ENCODE measurements around the gene HEPHL1.

Gene HEPHL1

DNA sequence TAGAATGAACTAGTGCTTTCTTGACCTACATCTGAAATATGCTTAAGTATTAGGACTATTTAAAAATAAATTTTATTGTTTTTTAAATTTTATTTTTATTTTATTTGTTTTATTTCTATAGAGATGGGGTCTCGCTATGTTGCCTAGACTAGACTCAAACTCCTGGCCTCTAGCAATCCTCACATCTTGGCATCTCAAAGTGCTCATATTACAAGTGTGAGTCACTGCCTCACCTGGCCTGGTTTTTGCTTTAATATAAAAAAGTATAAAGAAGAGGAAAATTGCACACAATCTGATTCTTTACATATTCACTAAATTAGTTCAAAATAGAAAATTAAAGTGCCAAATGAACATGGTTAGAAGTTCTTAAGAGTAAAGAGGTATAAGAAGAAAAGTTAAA, 37.5 kb downstream of the HEPHL1 start:
- DNase-seq (ENCODE audit: low read depth, low spot score): no peak
- Histone ChIP-seq H3K27me3 (ENCODE audit: insufficient read depth, insufficient read length) (no peaks in the 10 kb centered on the region), H3K4me1 (ENCODE audit: insufficient read depth, insufficient read length) (no peaks in the 10 kb centered on the region), H3K9ac (ENCODE audit: insufficient read length, low read depth) (no peak overlapping the region), H3K36me3 (ENCODE audit: insufficient read depth, insufficient read length, low read length) (no peaks in the 10 kb centered on the region), H3K4me3 (ENCODE audit: insufficient read length, low read depth) (no peak overlapping the region), H3K9me3 (ENCODE audit: insufficient read depth, low read length) (no peaks in the 10 kb centered on the region)
- TF ChIP-seq ZNF274 (IDR thresholded peaks at IDR 0.05; ENCODE audit: low read depth, low read length): no peak

DNA sequence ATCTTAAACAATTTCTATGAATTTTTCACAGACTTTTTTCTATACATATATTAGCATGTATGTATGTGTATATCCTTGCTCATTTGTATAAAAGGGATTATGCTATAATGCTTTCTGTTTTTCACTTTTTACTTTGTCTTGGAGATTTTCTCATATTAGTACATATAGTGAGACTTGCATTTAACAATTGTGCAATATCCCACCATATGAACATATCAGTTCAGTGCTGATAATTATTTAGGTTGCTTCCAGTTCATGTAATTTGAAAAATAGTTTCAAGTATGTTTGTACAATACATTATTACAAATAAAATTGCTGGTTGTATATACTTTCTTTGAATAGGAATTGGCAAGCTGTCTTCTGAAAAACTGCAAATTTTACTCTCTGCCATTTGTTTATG, 37.9 kb downstream of the HEPHL1 start:
- Histone ChIP-seq H3K9me3 (ENCODE audit: insufficient read depth, low read length) (no peaks in the 10 kb centered on the region), H3K9ac (ENCODE audit: insufficient read length, low read depth) (no peak overlapping the region), H3K27me3 (ENCODE audit: insufficient read depth, insufficient read length) (no peaks in the 10 kb centered on the region), H3K36me3 (ENCODE audit: insufficient read depth, insufficient read length, low read length) (no peaks in the 10 kb centered on the region), H3K4me1 (ENCODE audit: insufficient read depth, insufficient read length) (no peaks in the 10 kb centered on the region), H3K4me3 (ENCODE audit: insufficient read length, low read depth) (no peak overlapping the region)
- TF ChIP-seq YY1 (IDR thresholded peaks at IDR 0.05; ENCODE audit: insufficient read depth, insufficient read length) (no peak), SUZ12 (IDR thresholded peaks at IDR 0.05; ENCODE audit: extremely low read depth, insufficient read depth, insufficient read length) (no peak), ZNF274 (IDR thresholded peaks at IDR 0.05; ENCODE audit: low read depth, low read length) (no peak)
- DNase-seq (ENCODE audit: low read depth, low spot score): no peak

DNA sequence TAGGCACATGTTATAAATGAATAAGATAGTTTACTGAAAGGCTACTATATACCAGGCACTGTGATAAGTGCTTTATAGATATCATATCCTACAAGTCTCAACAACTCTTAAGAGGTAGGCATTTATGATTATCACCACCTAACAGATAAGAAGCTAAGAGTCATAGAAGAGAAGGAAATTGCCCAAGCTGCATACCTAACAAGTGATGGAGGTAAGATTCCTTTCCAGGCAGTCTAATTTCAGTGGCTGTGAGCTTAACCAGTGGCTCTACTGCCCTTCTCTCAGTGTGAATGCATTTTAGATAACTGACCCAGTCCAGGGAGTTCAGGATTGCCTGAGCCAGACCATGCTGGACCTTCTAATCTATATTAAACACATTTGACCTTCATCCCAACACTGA, 39.2 kb downstream of the HEPHL1 start:
- Histone ChIP-seq H3K9me3 (ENCODE audit: insufficient read depth, low read length) (no peaks in the 10 kb centered on the region), H3K9ac (ENCODE audit: insufficient read length, low read depth) (no peak overlapping the region), H3K4me3 (ENCODE audit: insufficient read length, low read depth) (no peak overlapping the region), H3K4me1 (ENCODE audit: insufficient read depth, insufficient read length) (no peaks in the 10 kb centered on the region), H3K36me3 (ENCODE audit: insufficient read depth, insufficient read length, low read length) (no peaks in the 10 kb centered on the region), H3K27me3 (ENCODE audit: insufficient read depth, insufficient read length) (no peaks in the 10 kb centered on the region)
- no peak for TF ChIP-seq SUZ12 (IDR thresholded peaks at IDR 0.05; ENCODE audit: extremely low read depth, insufficient read depth, insufficient read length)
- no peak for TF ChIP-seq ZNF274 (IDR thresholded peaks at IDR 0.05; ENCODE audit: low read depth, low read length)
- no peak for TF ChIP-seq YY1 (IDR thresholded peaks at IDR 0.05; ENCODE audit: insufficient read depth, insufficient read length)
- DNase-seq (ENCODE audit: low read depth, low spot score): no peak

DNA sequence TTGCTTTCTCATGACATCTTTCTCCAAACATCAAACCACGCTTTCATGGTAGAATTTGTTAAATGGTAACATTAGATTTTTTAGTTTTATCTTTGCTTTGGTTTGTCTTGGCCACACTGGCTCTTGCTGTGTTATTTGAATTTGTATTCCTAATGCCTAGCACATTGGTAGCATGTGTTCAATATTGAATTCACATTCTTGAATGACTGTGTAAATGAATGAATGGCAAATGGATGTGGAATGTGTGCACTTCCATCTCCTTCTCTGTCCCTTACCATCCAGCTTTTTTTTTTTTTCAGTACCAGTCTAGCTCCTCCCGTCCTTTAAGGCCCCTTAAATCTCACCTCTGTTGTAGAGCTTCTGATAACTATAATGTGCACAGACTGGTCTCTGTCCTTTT, 41.2 kb downstream of the HEPHL1 start:
- Histone ChIP-seq H3K9me3 (ENCODE audit: insufficient read depth, low read length) (no peaks in the 10 kb centered on the region), H3K36me3 (ENCODE audit: insufficient read depth, insufficient read length, low read length) (no peaks in the 10 kb centered on the region), H3K4me1 (ENCODE audit: insufficient read depth, insufficient read length) (no peaks in the 10 kb centered on the region), H3K27me3 (ENCODE audit: insufficient read depth, insufficient read length) (no peaks in the 10 kb centered on the region), H3K9ac (ENCODE audit: insufficient read length, low read depth) (no peak overlapping the region), H3K4me3 (ENCODE audit: insufficient read length, low read depth) (no peak overlapping the region)
- TF ChIP-seq ZNF274 (IDR thresholded peaks at IDR 0.05; ENCODE audit: low read depth, low read length) (no peak), YY1 (IDR thresholded peaks at IDR 0.05; ENCODE audit: insufficient read depth, insufficient read length) (no peak), SUZ12 (IDR thresholded peaks at IDR 0.05; ENCODE audit: extremely low read depth, insufficient read depth, insufficient read length) (no peak)
- DNase-seq (ENCODE audit: low read depth, low spot score): no peak

DNA sequence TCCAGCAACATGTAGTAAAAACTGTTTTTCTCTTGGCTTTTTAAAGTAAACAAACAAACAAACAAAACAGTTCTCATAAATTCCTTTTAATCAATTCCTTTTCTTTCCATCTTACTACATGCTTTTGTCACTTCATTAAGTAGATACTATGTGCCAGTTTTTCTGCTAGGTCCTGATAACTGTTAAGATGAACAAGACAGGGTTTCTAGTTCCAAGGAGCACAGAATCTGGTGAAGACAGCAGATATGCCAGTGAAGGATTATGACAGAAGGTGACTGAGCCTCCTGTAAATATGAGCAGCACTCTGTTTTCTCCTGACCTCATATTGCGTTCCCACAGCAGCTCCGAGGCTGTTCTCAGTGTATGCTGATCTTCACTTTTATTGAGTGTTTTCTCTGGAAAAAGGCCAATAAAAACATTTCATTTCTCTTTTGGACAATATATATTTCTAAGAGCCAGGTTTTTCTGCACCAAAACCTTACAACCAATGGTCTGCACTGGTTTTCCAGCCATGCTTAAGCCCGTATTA, 45.8 kb downstream of the HEPHL1 start:
- TF ChIP-seq YY1 (IDR thresholded peaks at IDR 0.05; ENCODE audit: insufficient read depth, insufficient read length) (no peak), ZNF274 (IDR thresholded peaks at IDR 0.05; ENCODE audit: low read depth, low read length) (no peak), SUZ12 (IDR thresholded peaks at IDR 0.05; ENCODE audit: extremely low read depth, insufficient read depth, insufficient read length) (no peak)
- no peak overlapping the region for H3K9ac ChIP-seq (ENCODE audit: insufficient read length, low read depth)
- no peak overlapping the region for H3K4me3 ChIP-seq (ENCODE audit: insufficient read length, low read depth)
- no peak for DNase-seq (ENCODE audit: low read depth, low spot score)
- no peaks in the 10 kb centered on the region for H3K9me3 ChIP-seq (ENCODE audit: insufficient read depth, low read length)
- H3K4me1 ChIP-seq (ENCODE audit: insufficient read depth, insufficient read length): no peaks in the 10 kb centered on the region
- no peaks in the 10 kb centered on the region for H3K27me3 ChIP-seq (ENCODE audit: insufficient read depth, insufficient read length)
- H3K36me3 ChIP-seq (ENCODE audit: insufficient read depth, insufficient read length, low read length): no peaks in the 10 kb centered on the region

DNA sequence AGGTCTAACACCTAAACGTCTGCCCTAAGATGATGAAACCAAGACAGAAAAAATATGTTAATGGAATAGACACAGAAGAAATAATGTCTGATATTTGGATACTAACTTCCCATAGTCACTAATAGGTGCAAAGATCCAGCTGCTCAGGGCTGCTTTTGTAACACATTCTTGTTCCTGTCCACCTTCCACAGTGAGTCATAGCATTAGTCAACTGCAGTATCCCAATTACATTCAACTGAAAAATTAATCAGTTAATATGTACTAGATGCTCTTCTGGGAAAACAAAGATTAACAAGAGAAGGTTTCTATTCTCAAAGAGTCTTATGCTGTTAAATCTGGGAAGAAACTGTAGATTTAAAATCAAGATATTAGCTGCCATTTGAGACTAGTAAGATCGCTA, 47.6 kb downstream of the HEPHL1 start:
- Histone ChIP-seq H3K4me1 (ENCODE audit: insufficient read depth, insufficient read length) (no peaks in the 10 kb centered on the region), H3K27me3 (ENCODE audit: insufficient read depth, insufficient read length) (no peaks in the 10 kb centered on the region), H3K4me3 (ENCODE audit: insufficient read length, low read depth) (no peak overlapping the region), H3K9ac (ENCODE audit: insufficient read length, low read depth) (no peak overlapping the region), H3K9me3 (ENCODE audit: insufficient read depth, low read length) (no peaks in the 10 kb centered on the region), H3K36me3 (ENCODE audit: insufficient read depth, insufficient read length, low read length) (no peaks in the 10 kb centered on the region)
- DNase-seq (ENCODE audit: low read depth, low spot score): no peak
- no peak for TF ChIP-seq ZNF274 (IDR thresholded peaks at IDR 0.05; ENCODE audit: low read depth, low read length)
- TF ChIP-seq SUZ12 (IDR thresholded peaks at IDR 0.05; ENCODE audit: extremely low read depth, insufficient read depth, insufficient read length): no peak
- no peak for TF ChIP-seq YY1 (IDR thresholded peaks at IDR 0.05; ENCODE audit: insufficient read depth, insufficient read length)

DNA sequence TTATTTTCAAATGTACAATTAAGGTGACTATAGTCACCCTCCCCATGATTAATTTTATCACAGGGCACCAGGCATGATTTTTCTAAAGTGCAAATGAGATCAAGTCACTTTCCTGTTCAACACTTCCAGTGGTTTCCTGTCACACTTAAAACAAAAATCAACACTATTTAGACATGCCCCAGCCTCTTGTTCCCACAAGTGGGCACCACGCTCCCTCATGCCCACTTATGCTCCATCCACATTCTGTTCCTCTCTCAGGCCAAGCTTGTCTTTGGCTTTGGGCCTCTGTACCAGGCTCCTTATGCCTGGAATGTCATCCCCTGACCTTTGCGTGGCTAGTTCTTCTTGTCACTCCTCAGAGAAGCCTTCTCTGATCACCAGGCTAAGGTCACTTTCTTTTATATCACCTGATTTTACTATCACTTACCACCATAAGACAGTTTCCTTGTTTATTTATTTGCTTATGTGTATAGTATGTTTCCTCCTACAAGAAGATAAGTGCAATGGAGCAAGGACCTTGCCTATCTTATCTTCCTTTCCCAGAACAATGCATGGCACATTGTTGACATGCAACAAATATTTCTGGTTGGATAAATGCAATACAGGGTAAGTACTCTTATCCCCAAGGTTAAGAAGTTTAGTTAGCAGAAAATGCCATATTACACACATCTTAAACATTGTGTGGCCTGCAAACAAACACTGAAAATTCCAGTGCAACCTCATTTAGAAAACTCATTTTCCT, 56.6 kb downstream of the HEPHL1 start:
- Histone ChIP-seq H3K9me3 (ENCODE audit: insufficient read depth, low read length) (no peaks in the 10 kb centered on the region), H3K36me3 (ENCODE audit: insufficient read depth, insufficient read length, low read length) (no peaks in the 10 kb centered on the region), H3K4me3 (ENCODE audit: insufficient read length, low read depth) (no peak overlapping the region), H3K27me3 (ENCODE audit: insufficient read depth, insufficient read length) (no peaks in the 10 kb centered on the region), H3K9ac (ENCODE audit: insufficient read length, low read depth) (no peak overlapping the region), H3K4me1 (ENCODE audit: insufficient read depth, insufficient read length) (no peaks in the 10 kb centered on the region)
- DNase-seq (ENCODE audit: low read depth, low spot score): no peak
- TF ChIP-seq SUZ12 (IDR thresholded peaks at IDR 0.05; ENCODE audit: extremely low read depth, insufficient read depth, insufficient read length): no peak
- no peak for TF ChIP-seq YY1 (IDR thresholded peaks at IDR 0.05; ENCODE audit: insufficient read depth, insufficient read length)
- TF ChIP-seq ZNF274 (IDR thresholded peaks at IDR 0.05; ENCODE audit: low read depth, low read length): no peak
